Fibroblast of villous mesenchyme (primary cell): ENCODE results near the gene CAB39L. TPM values are rescaled to one million over a fixed set of nuclear protein-coding genes. Genes with fewer than 3 reads are reported as not detected.

ENCODE experiments used
- DNase-seq: peaks from one replicate; pipeline ENCODE4 v3.0.0-alpha.2; 2010; ENCODE audit warnings: low read depth
- H3K4me3 ChIP-seq: 2 replicates; pipeline ENCODE4 v1.5.1; 2011; ENCODE audit warnings: low read depth, mild to moderate bottlenecking, low read length
- total RNA-seq: library from RNA; depleted of rRNA; stranded (reverse); fragments of >200 nt; gene quantifications from 2 replicates; pipeline ENCODE4 v1.2.3, GENCODE V29; 2012
- TF ChIP-seq, protein P1 (sequence below): IDR thresholded peaks from 2 replicates; pipeline ENCODE4 v1.5.1; 2012; ENCODE audit warnings: low read depth, mild to moderate bottlenecking, low read length; ENCODE audit not compliant: insufficient read depth

CAB39L gene
- total RNA-seq, 1 donor = 15.1 TPM

DNA sequence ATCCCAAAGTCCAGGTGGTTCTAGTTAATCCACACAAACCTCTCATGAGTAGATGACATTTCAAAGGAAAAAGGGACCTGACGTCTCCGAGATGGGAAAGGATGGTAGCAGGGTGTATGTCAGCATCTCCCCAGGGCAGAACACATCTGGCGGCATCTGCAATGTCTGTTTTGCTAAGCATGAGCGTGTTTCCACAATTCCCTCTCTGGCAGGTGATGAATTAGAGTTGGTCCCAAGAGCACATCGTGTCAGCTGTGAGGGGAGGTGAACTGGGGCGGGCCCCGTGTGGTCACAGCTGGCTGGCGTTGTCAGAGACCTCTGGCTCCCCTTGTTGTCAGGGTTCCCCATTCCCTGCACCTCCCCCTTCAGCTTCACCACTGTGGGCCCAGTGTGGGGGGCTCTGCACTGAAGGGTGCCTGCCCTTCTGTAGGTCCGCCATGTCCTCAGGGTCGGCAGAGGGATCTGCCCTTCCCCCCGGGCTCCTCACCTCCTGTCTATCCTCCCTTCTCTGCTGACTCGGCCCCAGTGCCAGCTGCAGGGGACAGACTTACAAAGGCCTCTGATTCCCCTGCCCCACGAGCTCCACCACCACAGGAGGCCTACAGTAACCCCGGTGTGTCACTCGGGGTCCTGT lies 138.0 kb downstream of the CAB39L start:
- DNase-seq = no peak
- no peak overlapping the region for H3K4me3 ChIP-seq
- TF ChIP-seq, protein P1, sequence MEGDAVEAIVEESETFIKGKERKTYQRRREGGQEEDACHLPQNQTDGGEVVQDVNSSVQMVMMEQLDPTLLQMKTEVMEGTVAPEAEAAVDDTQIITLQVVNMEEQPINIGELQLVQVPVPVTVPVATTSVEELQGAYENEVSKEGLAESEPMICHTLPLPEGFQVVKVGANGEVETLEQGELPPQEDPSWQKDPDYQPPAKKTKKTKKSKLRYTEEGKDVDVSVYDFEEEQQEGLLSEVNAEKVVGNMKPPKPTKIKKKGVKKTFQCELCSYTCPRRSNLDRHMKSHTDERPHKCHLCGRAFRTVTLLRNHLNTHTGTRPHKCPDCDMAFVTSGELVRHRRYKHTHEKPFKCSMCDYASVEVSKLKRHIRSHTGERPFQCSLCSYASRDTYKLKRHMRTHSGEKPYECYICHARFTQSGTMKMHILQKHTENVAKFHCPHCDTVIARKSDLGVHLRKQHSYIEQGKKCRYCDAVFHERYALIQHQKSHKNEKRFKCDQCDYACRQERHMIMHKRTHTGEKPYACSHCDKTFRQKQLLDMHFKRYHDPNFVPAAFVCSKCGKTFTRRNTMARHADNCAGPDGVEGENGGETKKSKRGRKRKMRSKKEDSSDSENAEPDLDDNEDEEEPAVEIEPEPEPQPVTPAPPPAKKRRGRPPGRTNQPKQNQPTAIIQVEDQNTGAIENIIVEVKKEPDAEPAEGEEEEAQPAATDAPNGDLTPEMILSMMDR = no peak

DNA sequence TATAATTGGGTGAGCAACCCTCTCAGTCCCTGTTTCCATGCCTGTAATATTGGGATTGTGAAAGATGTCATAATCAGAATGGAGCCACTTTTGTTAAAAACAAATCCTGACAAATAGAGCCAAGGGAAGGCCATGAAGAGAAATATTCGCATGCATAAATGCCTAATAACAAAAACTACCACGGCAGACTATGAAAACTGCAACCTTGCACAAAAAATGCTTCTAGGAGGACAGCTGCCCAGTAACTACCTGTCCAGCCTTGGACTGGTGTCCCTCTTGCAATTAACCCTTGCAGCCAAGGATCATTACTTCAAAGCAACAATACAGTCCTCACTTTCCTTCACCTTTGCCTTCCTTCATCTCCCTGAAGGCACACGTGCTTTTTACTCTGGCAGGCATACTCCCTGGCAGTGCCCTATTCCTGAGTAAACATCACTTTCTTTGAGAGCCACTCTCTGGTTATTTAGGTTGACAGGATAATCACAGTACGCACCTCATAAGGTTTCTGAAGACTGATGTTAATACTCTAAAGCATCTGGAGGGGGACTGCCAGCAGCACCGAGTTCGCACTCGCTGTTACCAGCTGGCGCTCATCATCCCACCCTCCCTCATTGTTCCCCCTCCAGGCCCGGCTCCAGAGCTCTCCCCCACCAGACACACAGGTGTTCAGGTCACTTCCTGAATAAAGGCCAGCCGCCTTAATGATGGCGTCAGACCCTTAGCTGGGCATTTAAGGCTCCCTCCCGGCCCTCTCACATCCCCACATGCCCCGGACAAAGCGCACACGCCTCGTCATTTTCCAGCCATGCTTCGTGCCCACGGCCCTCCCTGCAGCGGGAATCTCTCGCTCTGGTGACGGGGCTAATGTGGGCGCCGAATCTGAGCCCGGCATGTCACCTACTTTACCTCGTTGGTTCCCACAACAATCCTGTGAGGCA lies 138.8 kb downstream of the CAB39L start:
- H3K4me3 ChIP-seq = no peak overlapping the region
- DNase-seq = no peak
- TF ChIP-seq, protein P1 = no peak

DNA sequence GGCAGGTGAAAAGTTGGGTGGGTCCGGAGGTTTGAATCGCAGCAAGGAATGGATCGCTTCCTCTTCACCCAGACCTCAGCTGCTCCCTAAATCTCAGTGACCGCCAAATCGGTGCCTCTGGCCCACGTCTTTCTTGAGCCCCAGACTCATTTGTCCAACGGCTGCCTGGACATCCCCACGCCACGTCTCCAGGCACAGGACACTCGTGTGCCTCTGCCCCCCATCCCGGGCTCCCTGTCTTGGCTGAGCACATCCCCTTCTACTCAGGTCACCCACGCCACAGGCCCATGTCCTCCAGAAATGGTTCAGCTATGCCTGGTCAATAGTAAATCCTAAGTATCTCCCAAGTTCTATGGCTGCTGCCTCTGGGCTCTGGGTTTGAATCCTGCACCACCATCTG lies 139.5 kb downstream of the CAB39L start:
- no peak overlapping the region for H3K4me3 ChIP-seq
- DNase-seq = no peak
- TF ChIP-seq, protein P1 = no peak

DNA sequence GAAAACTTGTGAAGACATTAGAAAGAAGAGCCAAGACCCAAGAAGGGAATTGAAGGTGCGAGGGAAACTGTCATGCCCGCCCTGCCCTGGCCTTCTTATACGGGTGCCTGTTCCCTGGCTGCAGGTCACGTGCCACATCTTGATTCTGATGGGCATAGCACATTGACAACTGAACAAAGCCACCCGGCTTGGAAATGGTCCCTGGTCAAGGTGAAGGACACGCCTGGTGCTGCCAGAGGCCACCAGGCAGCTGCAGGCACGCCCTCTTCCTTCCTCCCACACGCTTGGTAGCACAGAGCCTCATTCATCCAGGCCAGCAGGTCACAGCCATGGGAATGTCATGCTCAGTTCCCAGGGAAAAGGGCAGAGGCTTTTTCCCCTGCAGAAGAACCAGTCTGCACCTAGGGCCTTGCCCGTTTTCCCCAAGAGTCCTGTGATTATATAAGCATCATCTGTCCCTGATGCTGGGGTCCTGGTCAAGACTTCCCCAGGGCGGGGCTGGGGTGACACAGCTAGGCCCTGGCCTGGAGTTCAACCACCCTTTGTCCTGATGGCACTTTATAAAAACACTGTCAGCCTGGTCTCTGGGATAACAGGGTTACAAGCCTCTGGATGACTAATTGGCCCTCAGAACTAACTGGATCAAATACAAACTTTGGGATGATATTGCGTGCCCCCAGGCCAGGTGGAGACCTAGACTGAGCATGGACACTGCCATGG lies 140.2 kb downstream of the CAB39L start:
- no peak for DNase-seq
- TF ChIP-seq, protein P1 = no peak
- no peak overlapping the region for H3K4me3 ChIP-seq

DNA sequence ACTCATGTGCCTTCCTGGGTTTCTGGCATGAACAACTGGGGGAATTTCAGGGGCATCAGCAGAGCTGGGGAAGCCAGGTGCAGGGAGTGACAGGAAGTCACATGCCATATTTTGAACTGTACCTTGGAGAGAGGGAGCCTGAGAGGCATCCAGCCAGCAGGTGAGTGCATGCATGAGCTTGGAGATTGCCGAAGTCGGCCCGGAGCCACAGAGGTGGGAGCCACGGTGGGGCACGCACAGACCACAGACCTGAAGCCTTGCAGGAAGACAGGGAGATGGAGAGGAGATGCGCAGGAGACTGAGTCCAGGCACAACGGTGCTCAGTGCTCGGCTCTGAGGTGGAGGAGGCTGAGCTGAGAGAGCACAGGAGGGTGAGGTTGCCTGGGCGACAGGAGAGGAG lies 141.0 kb downstream of the CAB39L start:
- TF ChIP-seq, protein P1 = no peak
- DNase-seq = no peak
- H3K4me3 ChIP-seq = no peak overlapping the region

DNA sequence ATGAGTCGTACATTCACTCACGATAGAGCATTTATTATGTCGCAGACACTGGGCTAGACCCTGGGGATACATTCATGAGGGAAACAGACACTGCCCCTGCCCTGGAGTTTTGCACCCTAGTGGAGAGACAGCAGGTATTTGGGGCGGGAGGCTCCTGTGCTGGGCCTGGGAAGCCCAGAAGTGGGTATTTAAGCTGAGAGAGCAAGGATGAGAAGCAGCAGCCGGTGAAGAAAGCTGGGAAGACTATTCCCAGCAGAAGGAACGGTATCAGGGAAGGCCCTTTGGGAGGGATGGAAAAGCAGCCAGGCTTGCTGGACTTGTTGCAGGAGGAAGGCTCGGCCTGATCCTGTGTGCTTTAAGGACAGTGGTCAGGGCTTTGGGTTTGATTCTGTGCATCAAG lies 141.6 kb downstream of the CAB39L start:
- TF ChIP-seq, protein P1 = no peak
- DNase-seq = no peak
- no peak overlapping the region for H3K4me3 ChIP-seq
